SK-N-MC (cell line): ENCODE measurements around the gene ANKS1A.

ENCODE experiments used
- EZH2 ChIP-seq: fragments of 200-600 bp; sonication (generic); IDR thresholded peaks from one replicate; pipeline ENCODE4 v1.6.1; 2017; ENCODE audit warnings: antibody characterized with exemption
- POLR2AphosphoS5 ChIP-seq: IDR thresholded peaks from 2 replicates; pipeline ENCODE4 v1.6.1; 2012; ENCODE audit warnings: mild to moderate bottlenecking, low read depth, low read length, borderline replicate concordance

DNA sequence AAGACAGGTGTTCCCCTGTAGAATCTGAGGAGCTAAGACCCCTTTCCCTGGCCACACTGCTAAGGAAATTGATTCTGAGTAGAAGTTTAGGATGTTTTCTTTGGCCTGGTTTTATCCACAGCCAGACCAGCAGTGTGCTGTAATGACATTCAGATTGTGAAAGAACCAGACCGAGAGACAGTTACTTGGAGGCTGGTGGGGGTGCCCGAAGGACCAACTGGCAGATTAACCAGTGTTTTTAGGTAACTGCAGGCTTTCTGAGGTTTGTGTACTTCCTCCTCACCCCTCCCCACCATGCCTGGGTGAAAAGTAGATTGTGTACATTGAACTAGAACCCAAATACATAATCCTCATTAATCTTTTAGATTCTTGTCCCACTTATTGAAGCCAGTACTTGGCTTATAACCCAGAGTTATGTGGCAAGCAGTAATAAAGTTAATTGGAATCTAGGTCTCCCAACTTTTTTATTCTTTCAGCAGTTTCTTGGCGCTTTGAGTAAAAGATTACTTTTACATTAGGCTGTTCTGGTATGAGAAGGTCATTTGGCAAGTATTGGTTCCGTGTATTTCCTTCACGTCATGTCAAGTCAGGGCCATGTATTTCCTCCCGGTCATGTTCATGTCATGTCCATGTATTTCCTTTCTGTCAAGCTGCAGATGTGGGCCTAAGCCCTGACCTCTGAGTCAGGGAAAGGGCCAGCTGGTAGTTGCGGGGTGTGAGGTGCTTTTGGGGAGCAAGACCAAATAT lies 158.4 kb downstream of the ANKS1A start:
- TF ChIP-seq POLR2AphosphoS5 (no peak; the same call in 1 of the 2 replicates), EZH2 (no peak)
